OCI-LY7 (cell line): ENCODE data around the gene PFKFB1. TPM values are rescaled to one million over a fixed set of nuclear protein-coding genes. Genes with fewer than 3 reads are reported as not detected.

Experiments
- BruUV-seq: library from RNA; stranded (reverse); fragments of 400-500 nt; replicated peaks from 2 replicates; lab custom pipeline; 2021; lab: Mats Ljungman, UMichigan
- CTCF ChIA-PET: fragments of 300-600 bp; sonication (Branson Sonifier 250); formaldehyde crosslinking; loops from one replicate; lab custom pipeline; 2022; ENCODE audit warnings: antibody characterized with exemption; ENCODE audit not compliant: unreplicated experiment; lab: Charles Lee
- POLR2A ChIA-PET: fragments of 300-600 bp; sonication (Branson Sonifier 250); formaldehyde crosslinking; loops from one replicate; lab custom pipeline; 2022; ENCODE audit warnings: antibody characterized with exemption; lab: Charles Lee
- DNase-seq: peaks from one replicate; pipeline ENCODE4 v3.0.0-alpha.2; 2015; ENCODE audit warnings: low spot score
- H2AFZ ChIP-seq: fragments of 200-600 bp; sonication (generic), shearing (Covaris generic); 2 replicates; pipeline ENCODE4 v1.6.1; 2014; ENCODE audit warnings: mild to moderate bottlenecking, antibody characterized with exemption, low read length, moderate library complexity
- H3K27ac ChIP-seq: fragments of 200-600 bp; sonication (generic); 2 replicates; pipeline ENCODE4 v1.5.1; 2014; ENCODE audit warnings: mixed run types, low read depth, mild to moderate bottlenecking, moderate library complexity, low read length, inconsistent platforms; ENCODE audit not compliant: poor library complexity, severe bottlenecking
- H3K36me3 ChIP-seq: fragments of 200-600 bp; sonication (generic); 2 replicates; pipeline ENCODE4 v1.6.1; 2014; ENCODE audit warnings: mild to moderate bottlenecking, antibody characterized with exemption, low read length, moderate library complexity, mixed read lengths; ENCODE audit not compliant: insufficient read depth
- H3K4me1 ChIP-seq: fragments of 200-600 bp; sonication (generic); 2 replicates; pipeline ENCODE4 v1.5.1; 2014; ENCODE audit warnings: mild to moderate bottlenecking, low read length; ENCODE audit not compliant: insufficient read depth, poor library complexity, severe bottlenecking
- H3K4me2 ChIP-seq: fragments of 200-600 bp; sonication (generic); 2 replicates; pipeline ENCODE4 v1.6.1; 2014; ENCODE audit warnings: mild to moderate bottlenecking, low read length
- H3K4me3 ChIP-seq: fragments of 200-600 bp; sonication (generic); 2 replicates; pipeline ENCODE4 v1.5.1; 2014; ENCODE audit warnings: mild to moderate bottlenecking, low read depth, low read length; ENCODE audit not compliant: poor library complexity, severe bottlenecking
- H3K79me2 ChIP-seq: fragments of 200-600 bp; sonication (generic); 2 replicates; pipeline ENCODE4 v1.6.1; 2016; ENCODE audit warnings: low read depth, mild to moderate bottlenecking, low read length, moderate library complexity, mixed read lengths; ENCODE audit not compliant: insufficient read depth
- H3K9me2 ChIP-seq: fragments of 200-600 bp; sonication (generic); 2 replicates; pipeline ENCODE4 v1.6.1; 2016; ENCODE audit warnings: mild to moderate bottlenecking, low read length, mixed read lengths; ENCODE audit not compliant: insufficient read depth
- H3K9me3 ChIP-seq: fragments of 200-600 bp; sonication (generic); 2 replicates; pipeline ENCODE4 v1.6.1; 2014; ENCODE audit warnings: mild to moderate bottlenecking, mixed run types, low read length, mixed read lengths
- H4K20me1 ChIP-seq: fragments of 200-600 bp; sonication (generic); 2 replicates; pipeline ENCODE4 v1.6.1; 2014; ENCODE audit warnings: mild to moderate bottlenecking, antibody characterized with exemption, low read length, moderate library complexity, mixed read lengths; ENCODE audit not compliant: insufficient read depth
- EZH2phosphoT487 ChIP-seq: fragments of 200-600 bp; sonication (generic); IDR thresholded peaks from 2 replicates; pipeline ENCODE4 v1.6.1; 2018; ENCODE audit warnings: low read depth, borderline replicate concordance, mild to moderate bottlenecking, mixed run types, antibody characterized with exemption, low read length, moderate library complexity, mixed read lengths
- intact Hi-C: fragments of 100-400 bp; cut with micrococcal nuclease; formaldehyde crosslinking; loops from one replicate; pipeline ENCODE4 v1.10.0; 2022; ENCODE audit not compliant: unreplicated experiment
- total RNA-seq, 2 experiments: library from RNA; depleted of rRNA in 1 of 2; stranded (reverse); fragments of >200 nt in 1 of 2; shearing (Covaris generic) in 1 of 2; gene quantifications; 2 replicates each; pipeline ENCODE4 v1.2.3, GENCODE V29; 2014 to 2022
- TF ChIP-seq, protein P1 (sequence below): fragments of 200-600 bp; sonication (generic); conservative IDR thresholded peaks from 2 replicates; pipeline ENCODE4 v1.5.1; 2014; ENCODE audit warnings: mild to moderate bottlenecking, antibody characterized with exemption, low read length, moderate library complexity, mixed read lengths

PFKFB1 gene
- total RNA-seq, 2 experiments from 2014 or later, result 0.72 to 0.76 TPM

DNA sequence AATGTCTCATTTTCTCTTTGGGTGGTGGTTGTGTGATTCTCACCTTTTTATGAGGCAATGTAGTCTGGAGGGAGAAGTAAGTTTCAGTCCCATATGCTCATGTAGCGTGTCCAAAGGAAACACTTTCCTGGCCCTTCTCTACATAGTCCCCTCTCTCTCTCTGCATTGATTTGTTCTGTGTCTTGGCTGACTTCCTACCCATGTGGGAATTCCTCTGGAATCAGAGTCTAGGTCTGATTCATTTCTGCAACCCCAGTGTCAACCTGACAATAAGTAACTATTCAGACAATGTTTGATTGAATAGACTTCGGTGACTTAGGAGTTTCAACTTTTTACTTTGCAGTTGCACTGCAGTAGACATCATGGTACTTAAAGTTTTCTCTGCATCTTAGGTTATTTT, 39.4 kb upstream of the PFKFB1 start:
- Histone ChIP-seq H3K79me2 (no peaks in the 10 kb centered on the region), H3K9me2 (no peaks in the 10 kb centered on the region), H3K4me1 (no peaks in the 10 kb centered on the region), H3K27ac (no peak overlapping the region), H3K9me3 (no peaks in the 10 kb centered on the region), H3K4me2 (no peak overlapping the region), H3K36me3 (no peaks in the 10 kb centered on the region), H2AFZ (no peak overlapping the region), H4K20me1 (no peaks in the 10 kb centered on the region), H3K4me3 (no peak overlapping the region)
- POLR2A ChIA-PET, result no interaction called here
- DNase-seq, result no peak
- no peak for TF ChIP-seq EZH2phosphoT487
- TF ChIP-seq, protein P1, sequence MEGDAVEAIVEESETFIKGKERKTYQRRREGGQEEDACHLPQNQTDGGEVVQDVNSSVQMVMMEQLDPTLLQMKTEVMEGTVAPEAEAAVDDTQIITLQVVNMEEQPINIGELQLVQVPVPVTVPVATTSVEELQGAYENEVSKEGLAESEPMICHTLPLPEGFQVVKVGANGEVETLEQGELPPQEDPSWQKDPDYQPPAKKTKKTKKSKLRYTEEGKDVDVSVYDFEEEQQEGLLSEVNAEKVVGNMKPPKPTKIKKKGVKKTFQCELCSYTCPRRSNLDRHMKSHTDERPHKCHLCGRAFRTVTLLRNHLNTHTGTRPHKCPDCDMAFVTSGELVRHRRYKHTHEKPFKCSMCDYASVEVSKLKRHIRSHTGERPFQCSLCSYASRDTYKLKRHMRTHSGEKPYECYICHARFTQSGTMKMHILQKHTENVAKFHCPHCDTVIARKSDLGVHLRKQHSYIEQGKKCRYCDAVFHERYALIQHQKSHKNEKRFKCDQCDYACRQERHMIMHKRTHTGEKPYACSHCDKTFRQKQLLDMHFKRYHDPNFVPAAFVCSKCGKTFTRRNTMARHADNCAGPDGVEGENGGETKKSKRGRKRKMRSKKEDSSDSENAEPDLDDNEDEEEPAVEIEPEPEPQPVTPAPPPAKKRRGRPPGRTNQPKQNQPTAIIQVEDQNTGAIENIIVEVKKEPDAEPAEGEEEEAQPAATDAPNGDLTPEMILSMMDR, result no peak
- intact Hi-C loops, result no loop called here
- BruUV-seq, result no TSS peak
- CTCF ChIA-PET, result interaction anchor here (0.5 kb wide), 1 partner anchor 254 kb away, joined by 4 read pairs; no protein-coding TSS in a partner anchor

DNA sequence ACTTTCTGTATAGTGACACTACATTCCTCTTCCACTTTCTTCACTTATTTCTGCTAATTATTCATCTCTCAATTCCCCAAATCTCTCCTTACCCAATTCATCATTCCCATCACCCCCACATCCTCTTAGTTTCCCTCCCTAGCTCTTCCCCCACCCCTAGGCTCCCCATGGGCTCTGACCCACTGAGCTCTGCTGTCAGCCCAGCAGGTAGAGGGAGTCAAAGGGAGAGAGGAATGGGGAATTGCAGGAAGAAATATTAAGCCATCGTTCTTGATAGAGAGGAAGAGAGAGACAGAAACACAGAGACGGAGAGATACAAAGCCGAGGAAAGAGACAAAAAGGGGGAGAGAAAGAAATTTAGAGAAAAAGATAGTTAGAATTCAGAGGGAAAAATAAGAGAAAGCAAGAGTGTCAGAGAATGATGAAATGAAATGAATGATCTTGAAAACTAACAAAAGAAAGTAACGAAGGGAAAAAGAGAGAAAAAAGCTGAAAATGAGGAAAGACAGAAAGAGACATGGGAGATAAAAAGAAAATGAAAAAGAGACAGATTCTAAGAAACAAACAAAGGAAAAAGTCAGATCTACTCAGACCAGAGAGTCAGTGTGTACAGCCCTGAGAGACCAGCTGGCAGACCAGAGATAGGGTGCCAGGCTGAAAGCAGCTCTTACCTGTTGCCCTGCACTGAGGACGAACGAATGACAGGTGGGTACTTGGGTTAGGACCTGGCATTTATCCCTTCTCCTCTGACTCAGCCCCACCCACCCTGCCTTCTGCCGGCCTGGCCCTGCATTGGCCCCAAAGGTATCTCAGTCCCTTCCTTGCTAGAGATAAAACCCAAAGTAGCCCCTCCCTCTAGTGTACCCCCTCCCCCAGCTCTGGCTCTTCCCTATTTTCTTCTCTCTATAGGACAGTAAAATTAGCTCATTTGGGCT, 36.5 kb upstream of the PFKFB1 start, which contains the start of gene ALAS2:
TSS of gene ALAS2 (minus strand) at position 707 of the 935 bp plus-strand sequence. CDS start 4,977 bp downstream, outside the sequence.
- H3K9me2 ChIP-seq, result no peaks in the 10 kb centered on the region
- ChIA-PET CTCF (no interaction called here), POLR2A (no interaction called here)
- H3K4me2 ChIP-seq, result no peak within 1 kb of the TSS
- no peaks in the 10 kb centered on the region for H3K36me3 ChIP-seq
- DNase-seq, result no peak
- H3K79me2 ChIP-seq, result no peaks in the 10 kb centered on the region
- intact Hi-C loops, result no loop called here
- H4K20me1 ChIP-seq, result no peaks in the 10 kb centered on the region
- no peak within 1 kb of the TSS for H3K4me3 ChIP-seq
- no peaks in the 10 kb centered on the region for H3K4me1 ChIP-seq
- H2AFZ ChIP-seq, result no peak within 1 kb of the TSS
- no TSS peak for BruUV-seq
- TF ChIP-seq, protein P1, result no peak
- H3K9me3 ChIP-seq, result no peaks in the 10 kb centered on the region
- H3K27ac ChIP-seq, result no peak within 1 kb of the TSS

DNA sequence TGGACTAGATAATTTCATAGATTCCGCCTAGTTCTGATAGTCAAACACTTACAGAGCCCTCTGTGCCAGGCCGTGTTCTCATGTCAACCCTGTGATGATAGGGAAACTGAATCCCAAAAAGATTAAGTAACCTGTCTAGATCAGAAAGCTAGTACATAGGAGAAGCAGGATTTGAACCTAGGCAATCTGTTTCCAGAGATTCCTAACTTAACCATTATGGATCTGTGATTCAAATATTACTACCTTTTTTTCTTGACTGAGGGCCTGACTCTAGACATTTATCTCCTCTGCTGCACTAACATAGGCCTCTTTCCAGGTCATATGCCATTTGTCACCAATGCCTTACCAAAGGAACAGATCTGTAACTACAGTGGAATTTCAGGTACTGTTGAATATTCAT, 35.3 kb upstream of the PFKFB1 start:
- no peak for DNase-seq
- no peak overlapping the region for H3K4me2 ChIP-seq
- TF ChIP-seq EZH2phosphoT487, result no peak
- TF ChIP-seq, protein P1, result no peak
- H3K27ac ChIP-seq, result no peak overlapping the region
- BruUV-seq, result no TSS peak
- H3K4me1 ChIP-seq, result no peaks in the 10 kb centered on the region
- no peak overlapping the region for H3K4me3 ChIP-seq
- no peaks in the 10 kb centered on the region for H3K9me2 ChIP-seq
- H4K20me1 ChIP-seq, result no peaks in the 10 kb centered on the region
- POLR2A ChIA-PET, result no interaction called here
- intact Hi-C loops, result no loop called here
- no peaks in the 10 kb centered on the region for H3K9me3 ChIP-seq
- no peaks in the 10 kb centered on the region for H3K36me3 ChIP-seq
- no peaks in the 10 kb centered on the region for H3K79me2 ChIP-seq
- H2AFZ ChIP-seq, result no peak overlapping the region
- CTCF ChIA-PET, result no interaction called here
